GM23338 (cell line): Measurements from ENCODE around the gene CTDNEP1. TPM values are rescaled to one million over a fixed set of nuclear protein-coding genes. Genes with fewer than 3 reads are reported as not detected.
A peak's percentile ranks its signal among the peaks of the same experiment; 100 is the strongest.

Source experiments
- ATAC-seq: fragments of 200-7000 bp; cut with Tn5 transposase; 3 replicates; pipeline ENCODE4 v1.9.1; 2020
- DNase-seq: peaks from one replicate; pipeline ENCODE4 v3.0.0-alpha.2; 2015; ENCODE audit warnings: low spot score
- H2AFZ ChIP-seq: fragments of 200-600 bp; sonication (generic); 2 replicates; pipeline ENCODE4 v1.8.0; 2016; ENCODE audit warnings: antibody characterized with exemption, mild to moderate bottlenecking, moderate library complexity
- H3F3A ChIP-seq: fragments of 200-600 bp; sonication (generic); replicated peaks from 2 replicates; pipeline ENCODE4 v1.8.0; 2017; ENCODE audit warnings: antibody characterized with exemption, mixed run types, low read depth
- H3K27ac ChIP-seq: fragments of 200-600 bp; sonication (generic); 2 replicates; pipeline ENCODE4 v1.6.1; 2016; ENCODE audit warnings: low read depth
- H3K27me3 ChIP-seq: fragments of 200-600 bp; sonication (generic); 2 replicates; pipeline ENCODE4 v1.8.0; 2016; ENCODE audit warnings: mild to moderate bottlenecking, mixed run types, moderate library complexity; ENCODE audit not compliant: insufficient read depth
- H3K36me3 ChIP-seq: fragments of 200-600 bp; sonication (generic); 2 replicates; pipeline ENCODE4 v1.8.0; 2016; ENCODE audit warnings: mild to moderate bottlenecking; ENCODE audit not compliant: insufficient read depth
- H3K4me1 ChIP-seq: fragments of 200-600 bp; sonication (generic); 2 replicates; pipeline ENCODE4 v1.8.0; 2016; ENCODE audit warnings: mild to moderate bottlenecking, moderate library complexity; ENCODE audit not compliant: insufficient read depth
- H3K4me2 ChIP-seq: fragments of 200-600 bp; sonication (generic); 2 replicates; pipeline ENCODE4 v1.7.1; 2017; ENCODE audit warnings: mixed run types
- H3K4me3 ChIP-seq: fragments of 200-600 bp; sonication (generic); 2 replicates; pipeline ENCODE4 v1.6.1; 2016; ENCODE audit warnings: mixed run types
- H3K79me2 ChIP-seq: fragments of 200-600 bp; sonication (generic); replicated peaks from 2 replicates; pipeline ENCODE4 v1.8.0; 2017; ENCODE audit warnings: mild to moderate bottlenecking; ENCODE audit not compliant: insufficient read depth
- H3K9me2 ChIP-seq: fragments of 200-600 bp; sonication (generic); 2 replicates; pipeline ENCODE4 v1.8.0; 2017; ENCODE audit not compliant: insufficient read depth
- H4K20me1 ChIP-seq: fragments of 200-600 bp; sonication (generic); replicated peaks from 2 replicates; pipeline ENCODE4 v1.8.0; 2017; ENCODE audit warnings: mild to moderate bottlenecking; ENCODE audit not compliant: insufficient read depth
- H3K27ac Mint-ChIP-seq: 2 replicates; pipeline ENCODE4 v1.8.0; 2020; ENCODE audit warnings: inconsistent platforms, mild to moderate bottlenecking, moderate library complexity, mixed read lengths
- H3K27me3 Mint-ChIP-seq: 3 replicates; pipeline ENCODE4 v1.8.0; 2022; ENCODE audit warnings: low read depth, mild to moderate bottlenecking, moderate library complexity, mixed read lengths, inconsistent platforms; ENCODE audit not compliant: insufficient read depth, poor library complexity
- H3K36me3 Mint-ChIP-seq: 3 replicates; pipeline ENCODE4 v1.8.0; 2021; ENCODE audit warnings: low read depth, mild to moderate bottlenecking, inconsistent platforms, moderate library complexity, mixed read lengths
- H3K4me1 Mint-ChIP-seq: 3 replicates; pipeline ENCODE4 v1.8.0; 2020; ENCODE audit warnings: mild to moderate bottlenecking, inconsistent platforms, mixed read lengths
- H3K4me3 Mint-ChIP-seq: 3 replicates; pipeline ENCODE4 v1.8.0; 2021; ENCODE audit warnings: moderate library complexity, mild to moderate bottlenecking, inconsistent platforms, mixed read lengths
- H3K9me3 Mint-ChIP-seq: 3 replicates; pipeline ENCODE4 v1.8.0; 2020; ENCODE audit warnings: moderate library complexity, mild to moderate bottlenecking, inconsistent platforms, mixed read lengths
- CREB1 ChIP-seq: fragments of 250-450 bp; sonication (Bioruptor Pico); IDR thresholded peaks from 2 replicates; pipeline ENCODE4 v1.5.0; 2020; ENCODE audit warnings: low read depth, mild to moderate bottlenecking, moderate library complexity
- NANOG ChIP-seq: IDR thresholded peaks from 2 replicates; pipeline ENCODE4 v1.6.1; 2016; ENCODE audit warnings: antibody characterized with exemption, borderline replicate concordance
- POLR2AphosphoS5 ChIP-seq: IDR thresholded peaks from 2 replicates; pipeline ENCODE4 v1.6.1; 2016; ENCODE audit warnings: antibody characterized with exemption, low read depth
- polyA plus RNA-seq: library from polyadenylated mRNA; unstranded; fragments of >200 nt; fragmentation: Nextera tagmentation; extraction: Ambion mirVana; gene quantifications from 2 replicates; pipeline ENCODE4 v1.2.1, GENCODE V29; 2016
- total RNA-seq: library from RNA; depleted of rRNA; stranded (reverse); fragments of >200 nt; shearing (Covaris generic); gene quantifications from 2 replicates; pipeline ENCODE4 v1.2.3, GENCODE V29; 2014
- TF ChIP-seq, protein P1 (sequence below): IDR thresholded peaks from 2 replicates; pipeline ENCODE4 v1.6.1; 2016; ENCODE audit warnings: antibody characterized with exemption

CTDNEP1 gene
- total and polyA plus RNA-seq, 2 experiments from 2014 or later = 48.1 to 93.4 TPM

GRCh38 chr17:7222093-7222971 lies 29.2 kb downstream of the CTDNEP1 start:
- Mint-ChIP-seq H3K9me3 (no peaks in the 10 kb centered on the region; the same call in 1 of the 3 replicates), H3K4me3 (no peak overlapping the region)

DNA sequence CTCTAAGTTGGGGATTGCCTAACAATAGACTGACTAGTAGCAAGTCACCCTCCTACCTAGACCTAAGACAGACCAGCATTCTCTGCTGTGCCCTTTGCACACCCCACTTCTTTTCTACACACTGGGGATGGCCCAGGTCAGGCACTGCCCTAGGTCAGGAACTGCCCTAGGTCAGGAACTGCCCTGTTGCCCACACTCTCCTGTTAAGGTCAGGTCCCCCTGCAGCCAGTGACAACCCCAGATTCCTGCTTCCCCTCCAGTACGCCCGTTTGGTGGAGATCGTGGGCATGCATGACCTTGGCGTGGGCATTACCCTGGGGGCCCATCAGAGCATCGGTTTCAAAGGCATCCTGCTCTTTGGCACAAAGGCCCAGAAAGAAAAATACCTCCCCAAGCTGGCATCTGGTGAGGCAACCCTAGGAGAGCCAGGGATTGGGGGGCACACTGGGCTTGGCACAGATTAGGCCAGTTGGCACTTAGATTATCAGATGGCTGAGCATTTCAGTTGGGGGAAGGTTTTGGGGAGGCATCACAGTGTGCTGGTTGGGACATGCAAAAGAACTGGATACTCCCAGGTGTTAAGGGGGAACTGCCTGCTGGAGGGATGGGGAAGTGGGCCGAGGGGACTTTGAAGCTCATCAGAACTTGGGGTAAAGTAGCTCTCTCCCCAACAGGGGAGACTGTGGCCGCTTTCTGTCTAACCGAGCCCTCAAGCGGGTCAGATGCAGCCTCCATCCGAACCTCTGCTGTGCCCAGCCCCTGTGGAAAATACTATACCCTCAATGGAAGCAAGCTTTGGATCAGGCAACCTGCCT lies 30.0 kb downstream of the CTDNEP1 start:
- no peak overlapping the region for H3K4me3 ChIP-seq
- peaks cover 27% of the 10 kb centered on the region for H4K20me1 ChIP-seq
- peaks cover 19% of the 10 kb centered on the region for H3F3A ChIP-seq
- H3K4me1 Mint-ChIP-seq = peaks cover 37% of the 10 kb centered on the region
- H3K27me3 Mint-ChIP-seq = peaks cover 48% of the 10 kb centered on the region
- peaks cover 11% of the 10 kb centered on the region; the same call in 1 of the 2 replicates for H3K36me3 ChIP-seq
- no peak overlapping the region; the same call in 1 of the 2 replicates for H3K27ac Mint-ChIP-seq
- H3K27me3 ChIP-seq = no peaks in the 10 kb centered on the region
- 0 out of 2 replicates have a peak, but pooled peaks have one; percentile 53 for TF ChIP-seq POLR2AphosphoS5
- TF ChIP-seq, protein P1, sequence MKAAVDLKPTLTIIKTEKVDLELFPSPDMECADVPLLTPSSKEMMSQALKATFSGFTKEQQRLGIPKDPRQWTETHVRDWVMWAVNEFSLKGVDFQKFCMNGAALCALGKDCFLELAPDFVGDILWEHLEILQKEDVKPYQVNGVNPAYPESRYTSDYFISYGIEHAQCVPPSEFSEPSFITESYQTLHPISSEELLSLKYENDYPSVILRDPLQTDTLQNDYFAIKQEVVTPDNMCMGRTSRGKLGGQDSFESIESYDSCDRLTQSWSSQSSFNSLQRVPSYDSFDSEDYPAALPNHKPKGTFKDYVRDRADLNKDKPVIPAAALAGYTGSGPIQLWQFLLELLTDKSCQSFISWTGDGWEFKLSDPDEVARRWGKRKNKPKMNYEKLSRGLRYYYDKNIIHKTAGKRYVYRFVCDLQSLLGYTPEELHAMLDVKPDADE = no peak
- peaks cover 6% of the 10 kb centered on the region for H3K79me2 ChIP-seq
- no peak for ATAC-seq
- peak overlapping the region; percentile 91; the same call in 2 of the 3 replicates for H3K4me3 Mint-ChIP-seq
- H2AFZ ChIP-seq = no peak overlapping the region
- 0 out of 2 replicates have a peak overlapping the region, but pooled peaks have one; percentile 92 for H3K4me2 ChIP-seq
- no peak for DNase-seq
- peaks cover 33% of the 10 kb centered on the region for H3K4me1 ChIP-seq
- H3K9me2 ChIP-seq = no peaks in the 10 kb centered on the region
- no peak overlapping the region for H3K27ac ChIP-seq
- no peaks in the 10 kb centered on the region; the same call in 1 of the 3 replicates for H3K9me3 Mint-ChIP-seq
- peaks cover 55% of the 10 kb centered on the region for H3K36me3 Mint-ChIP-seq

More at GRCh38 chr17:7222093-7222971, 29.2 kb downstream of the CTDNEP1 start:
- no peak overlapping the region for H2AFZ ChIP-seq
- H3K4me3 ChIP-seq = no peak overlapping the region
- no peak overlapping the region for H3K27ac Mint-ChIP-seq
- ATAC-seq (no peak), DNase-seq (no peak)
- H3K79me2 ChIP-seq = no peaks in the 10 kb centered on the region; the same call in 1 of the 2 replicates
- peaks cover 19% of the 10 kb centered on the region for H3F3A ChIP-seq
- peaks cover 50% of the 10 kb centered on the region for H3K27me3 Mint-ChIP-seq
- peaks cover 11% of the 10 kb centered on the region; the same call in 1 of the 2 replicates for H3K36me3 ChIP-seq
- no peak overlapping the region for H3K4me2 ChIP-seq
- no peak overlapping the region for H3K27ac ChIP-seq
- no peak for TF ChIP-seq CREB1 (CRISPR knock-in tag)
- TF ChIP-seq POLR2AphosphoS5 = 0 out of 2 replicates have a peak, but pooled peaks have one; percentile 18
- TF ChIP-seq NANOG = no peak
- H3K36me3 Mint-ChIP-seq = peaks cover 63% of the 10 kb centered on the region
- H4K20me1 ChIP-seq = peaks cover 27% of the 10 kb centered on the region
- H3K9me2 ChIP-seq = no peaks in the 10 kb centered on the region
- H3K4me1 ChIP-seq = peaks cover 28% of the 10 kb centered on the region
- no peaks in the 10 kb centered on the region for H3K27me3 ChIP-seq
- peaks cover 33% of the 10 kb centered on the region for H3K4me1 Mint-ChIP-seq
